ENCODE data around the gene MYL5.
"Not testable (repeated sequence)": the region's sequence is repeated elsewhere in the genome, so short reads cannot be mapped to it uniquely, and the experiment has no call there.

The MYL5 gene

DNA sequence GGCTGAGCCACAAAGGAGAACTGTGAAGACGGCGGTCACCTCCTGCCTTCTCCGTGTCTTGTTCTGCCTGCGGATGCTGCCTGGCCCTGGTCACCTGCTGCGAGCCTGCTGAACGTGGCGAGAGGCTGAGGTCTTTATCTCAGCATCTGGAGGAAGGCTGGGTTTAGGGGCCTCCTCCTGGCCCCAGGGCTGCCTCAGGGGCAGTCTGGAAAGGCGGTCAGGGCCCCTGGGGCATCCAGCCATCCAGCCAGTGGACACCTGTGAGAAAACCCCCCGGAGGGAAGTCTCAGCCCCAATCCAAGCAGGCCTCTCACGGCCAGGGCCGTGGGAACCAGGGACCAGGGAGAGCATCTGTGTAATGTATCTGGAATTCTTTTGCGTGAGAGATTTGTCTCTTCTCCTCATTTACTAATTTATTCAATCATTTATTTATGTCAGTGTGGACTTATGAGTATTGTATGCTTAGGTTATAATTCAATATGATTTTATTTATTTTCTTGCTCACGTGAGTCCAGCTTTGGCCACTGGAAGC is 37.6 kb upstream of the MYL5 start:
- no peak for DNase-seq

DNA sequence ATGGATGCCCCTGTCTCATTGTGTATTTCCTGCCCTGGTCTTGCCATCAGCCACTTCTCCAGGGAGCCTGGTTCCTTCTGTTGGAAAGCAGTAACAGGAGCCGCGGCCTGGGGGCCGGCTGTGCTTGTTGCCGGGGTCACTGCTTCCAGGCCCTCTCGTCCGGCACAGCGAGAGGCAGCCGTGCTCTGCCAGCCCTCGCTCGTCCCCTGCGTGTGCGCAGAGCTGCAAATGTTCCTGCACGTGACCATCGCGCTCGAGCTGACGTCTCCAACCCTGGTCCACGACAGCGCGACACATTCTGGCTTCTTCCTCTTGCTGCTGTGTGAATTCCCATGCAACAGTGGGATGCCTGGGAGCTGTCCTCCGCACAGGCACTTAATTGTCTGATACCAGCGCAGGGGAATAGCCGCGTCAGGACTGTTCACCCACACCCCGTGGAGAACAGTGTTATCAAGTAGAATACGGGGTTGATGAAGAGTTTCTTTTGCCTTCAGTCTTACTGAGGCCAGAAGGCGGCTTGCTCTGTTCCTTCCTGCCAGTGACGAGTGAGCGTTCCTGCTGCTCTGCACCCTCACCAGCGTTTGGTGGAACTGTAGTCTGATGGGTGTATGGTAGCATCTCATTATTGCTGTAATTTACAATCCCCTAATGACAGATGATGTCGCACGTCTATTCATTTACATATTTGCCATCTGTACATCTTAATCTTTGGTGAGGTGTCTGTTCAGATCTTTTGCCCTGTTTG is 36.6 kb upstream of the MYL5 start:
- DNase-seq = no peak

DNA sequence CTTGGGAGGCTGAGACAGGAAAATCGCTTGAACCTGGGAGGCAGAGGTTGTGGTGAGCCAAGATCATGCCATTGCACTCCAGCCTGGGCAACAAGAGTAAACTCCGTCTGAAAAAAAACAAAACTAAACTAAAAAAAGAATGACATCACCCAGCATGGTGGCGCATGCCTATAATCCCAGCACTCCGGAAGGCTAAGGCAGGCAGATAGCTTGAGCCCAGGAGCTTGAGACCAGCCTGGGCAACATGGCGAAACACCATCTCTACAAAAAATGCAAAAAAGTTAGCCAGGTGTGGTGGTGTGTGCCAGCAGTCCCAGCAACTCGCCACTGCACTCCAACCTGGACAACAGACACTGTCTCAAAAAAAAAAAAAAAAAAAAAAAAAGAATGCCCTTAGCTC is 32.0 kb upstream of the MYL5 start:
- not testable (repeated sequence) for DNase-seq

DNA sequence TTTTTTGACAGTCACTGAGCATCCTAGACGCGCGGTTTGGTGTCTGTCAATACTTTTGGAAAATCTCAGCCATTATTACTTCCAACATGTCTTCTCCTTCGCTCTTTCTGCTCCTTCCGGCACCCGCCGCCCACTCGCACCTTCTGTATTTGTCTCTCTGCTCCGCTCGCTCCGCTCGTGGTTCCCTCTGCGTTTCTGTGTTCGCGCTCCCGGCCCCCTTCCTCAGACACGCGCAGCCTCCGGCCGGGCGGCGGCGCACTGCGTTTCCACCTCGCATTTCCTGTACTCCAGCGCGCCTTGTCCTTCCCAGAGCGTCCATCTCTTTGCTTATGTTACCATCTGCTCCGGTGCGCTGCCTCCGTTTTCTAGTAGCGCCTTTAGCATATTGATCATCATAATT is 27.9 kb upstream of the MYL5 start:
- DNase-seq = no peak

DNA sequence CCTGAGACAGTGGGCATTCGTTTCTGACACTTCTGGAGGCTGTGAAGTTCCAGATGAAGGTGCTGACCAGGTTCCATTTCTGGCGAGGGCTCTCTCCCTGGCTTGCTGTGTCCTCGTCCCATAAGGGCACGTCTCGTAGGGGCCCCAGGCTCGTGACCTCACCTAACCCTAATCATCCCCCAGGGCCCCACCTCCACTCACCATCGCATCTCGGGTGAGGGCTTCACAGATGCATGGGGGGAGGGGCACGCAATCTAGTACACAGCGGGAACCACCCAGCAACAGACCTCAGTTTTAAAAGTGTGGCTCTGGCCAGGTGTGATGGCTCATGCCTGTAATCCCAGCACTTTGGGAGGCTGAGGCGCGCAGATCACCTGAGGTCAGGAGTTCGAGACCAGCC is 26.9 kb upstream of the MYL5 start:
- DNase-seq = no peak

DNA sequence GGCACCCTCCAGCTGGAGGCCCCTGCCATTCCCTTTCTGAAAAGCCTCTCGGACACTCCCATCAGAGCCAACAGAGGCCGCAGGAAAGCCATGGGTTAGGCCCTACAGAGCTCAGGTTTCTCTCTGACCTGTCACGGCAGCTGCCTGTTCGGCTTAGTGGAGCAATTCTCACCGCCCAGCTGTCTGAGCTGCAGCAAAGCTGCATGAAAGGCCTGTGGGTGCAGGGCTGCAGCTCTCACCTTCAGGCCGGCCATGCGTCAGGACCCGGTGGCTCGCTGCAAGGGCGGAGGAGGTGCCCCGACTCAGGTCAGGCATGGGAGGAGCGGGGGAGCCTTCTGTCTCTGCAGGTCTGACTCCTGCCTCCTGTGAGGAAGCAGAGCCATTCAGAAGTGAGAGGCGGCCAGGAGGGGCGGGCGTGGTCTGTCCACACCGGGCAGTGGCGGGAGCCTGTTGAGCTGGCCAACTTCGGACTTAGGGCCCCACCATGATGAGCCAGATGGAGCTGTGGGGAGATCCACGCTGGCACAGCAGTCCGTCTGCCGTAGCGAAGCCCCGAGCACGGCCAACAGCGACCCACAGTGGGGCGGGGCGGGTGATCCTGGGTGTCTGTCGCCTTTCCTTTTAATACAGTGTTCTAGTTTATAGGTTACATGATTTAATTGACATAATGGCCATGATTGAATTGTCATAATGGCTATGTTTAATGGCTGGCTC is 25.6 kb upstream of the MYL5 start:
- DNase-seq = no peak

DNA sequence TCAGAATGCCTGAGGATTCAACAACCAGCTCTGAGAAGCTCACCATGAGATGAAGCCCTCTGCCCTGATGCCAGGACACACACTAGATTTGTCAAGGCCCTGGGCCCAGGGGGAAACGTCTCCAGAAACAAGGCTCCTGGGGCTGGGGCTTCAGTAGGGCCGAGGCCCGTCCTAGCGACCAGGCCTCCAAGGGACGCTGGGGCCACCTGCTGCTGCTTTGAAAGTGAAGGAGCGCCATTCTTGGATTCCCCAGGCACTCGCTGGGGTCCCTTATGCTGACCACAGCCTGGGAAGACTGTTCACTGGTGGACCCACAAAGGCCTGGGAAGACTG is 25.1 kb upstream of the MYL5 start:
- DNase-seq = no peak

DNA sequence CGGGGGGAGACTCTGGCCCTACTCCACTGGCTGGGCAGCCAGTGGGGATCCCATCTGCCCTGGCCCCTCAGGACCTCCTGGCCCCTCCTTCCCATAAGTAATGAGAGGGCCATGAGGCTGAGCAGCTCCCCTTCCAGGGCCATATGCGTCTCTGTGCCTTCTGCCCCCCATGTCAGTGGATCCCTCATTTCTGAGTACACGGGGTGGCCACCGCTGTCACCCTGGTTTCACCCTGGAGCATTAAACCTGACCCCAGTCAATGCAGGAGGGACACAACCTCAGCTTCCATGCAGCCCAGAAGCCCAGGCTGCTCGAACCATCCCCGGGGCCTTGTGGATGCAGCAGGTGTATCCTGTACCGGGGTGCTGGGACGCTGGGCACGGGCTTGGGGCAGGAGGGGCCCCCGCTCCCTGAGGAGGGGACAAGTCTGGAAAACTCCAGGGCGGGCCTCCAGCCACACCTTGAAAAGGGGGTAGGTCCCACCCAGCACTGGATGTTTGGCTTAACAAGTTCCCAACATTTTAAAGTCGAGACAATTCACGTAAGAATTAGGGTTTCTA is 24.5 kb upstream of the MYL5 start:
- DNase-seq = no peak

DNA sequence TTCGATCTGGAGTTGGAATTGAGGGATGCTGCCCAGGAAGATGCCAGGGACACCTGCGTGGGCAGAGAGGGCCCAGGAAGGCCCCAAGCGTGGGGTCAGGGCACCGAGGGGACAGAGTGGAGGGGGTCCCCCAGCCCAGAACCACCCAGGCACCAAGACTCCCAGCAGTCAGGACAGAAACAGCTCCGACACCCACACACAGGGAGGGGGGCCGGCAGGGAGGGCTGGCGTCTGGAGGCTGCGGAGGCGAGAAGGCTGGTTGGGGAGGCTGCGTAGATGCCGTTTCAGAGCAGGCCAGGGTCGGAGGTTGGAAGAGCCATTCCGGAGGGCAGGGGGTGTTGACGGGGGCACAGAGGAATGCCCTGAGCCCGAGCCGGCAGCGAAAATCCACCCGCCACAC is 23.9 kb upstream of the MYL5 start:
- no peak for DNase-seq

DNA sequence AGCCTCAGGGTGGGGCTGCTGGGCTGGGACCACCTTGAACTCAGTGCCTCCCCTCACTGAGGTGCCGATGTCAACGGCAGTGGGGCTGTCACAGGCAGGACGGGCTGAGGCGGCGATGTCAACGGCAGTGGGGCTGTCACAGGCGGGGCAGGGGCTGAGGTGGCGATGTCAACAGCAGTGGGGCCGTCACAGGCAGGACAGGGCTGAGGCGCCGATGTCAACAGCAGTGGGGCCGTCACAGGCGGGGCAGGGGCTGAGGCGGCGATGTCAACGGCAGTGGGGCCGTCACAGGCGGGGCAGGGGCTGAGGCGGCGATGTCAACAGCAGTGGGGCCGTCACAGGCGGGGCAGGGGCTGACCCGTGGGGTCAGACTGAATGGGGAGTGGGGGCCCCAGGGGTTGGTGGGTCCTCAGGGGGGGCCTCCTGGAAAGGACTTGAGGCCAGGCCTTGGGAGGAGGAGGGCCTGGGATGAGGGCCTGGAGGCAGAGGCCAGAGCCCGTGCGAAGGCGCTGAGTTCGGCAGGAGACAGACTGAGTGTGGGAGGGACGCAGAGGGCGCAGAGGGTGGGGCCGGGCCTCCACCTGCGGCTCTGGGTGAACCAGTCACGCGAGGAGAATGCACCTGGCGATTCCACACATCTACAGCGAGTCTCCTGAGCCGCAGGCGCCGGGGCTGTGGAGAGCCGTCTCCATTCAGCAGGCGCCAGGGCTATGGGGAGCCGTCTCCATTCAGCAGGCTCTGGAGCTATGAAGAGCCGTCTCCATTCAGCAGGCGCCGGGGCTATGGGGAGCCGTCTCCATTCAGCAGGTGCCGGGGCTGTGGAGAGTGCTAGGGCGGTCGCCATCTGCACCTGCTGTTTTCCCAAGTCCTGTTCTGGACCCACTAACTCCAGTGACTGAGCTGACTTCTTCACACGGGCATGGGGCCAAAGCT is 23.1 kb upstream of the MYL5 start:
- DNase-seq = no peak

DNA sequence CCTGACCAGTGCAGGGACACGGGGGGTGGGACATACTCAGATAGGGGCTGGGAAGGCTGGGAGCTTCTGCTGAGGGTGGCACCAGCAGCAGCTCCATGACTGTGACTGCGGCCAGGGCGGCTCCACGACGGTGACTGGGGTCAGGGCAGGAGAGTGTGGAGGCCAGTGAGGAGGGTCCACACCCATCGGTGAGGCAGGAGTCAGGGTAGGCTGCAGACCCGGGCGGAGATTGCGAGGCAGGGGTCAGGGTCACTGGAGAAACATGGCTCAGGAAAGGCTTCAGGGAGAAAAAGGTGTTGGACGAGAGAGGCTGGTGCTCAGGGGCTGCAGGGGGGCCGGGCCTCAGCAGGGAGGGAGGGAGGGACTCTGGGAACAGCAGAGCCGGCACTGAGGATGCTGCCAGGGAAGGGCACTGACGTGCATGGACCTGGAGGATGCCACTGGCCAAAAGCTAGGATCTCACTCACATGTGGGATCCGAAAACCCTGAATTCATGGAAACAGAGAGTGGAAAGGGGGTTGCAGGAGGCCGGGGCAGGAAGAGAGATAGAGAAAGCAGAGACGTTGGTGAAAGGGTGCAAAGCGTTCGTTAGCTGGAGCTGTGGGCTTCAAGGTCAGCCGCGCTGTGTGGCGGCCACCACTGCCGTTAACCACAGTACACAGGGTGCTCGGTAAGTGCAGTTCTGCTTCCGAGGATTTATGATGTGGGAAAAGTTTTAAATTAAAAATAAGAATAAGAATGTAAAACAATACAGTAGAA is 22.3 kb upstream of the MYL5 start:
- DNase-seq = no peak

DNA sequence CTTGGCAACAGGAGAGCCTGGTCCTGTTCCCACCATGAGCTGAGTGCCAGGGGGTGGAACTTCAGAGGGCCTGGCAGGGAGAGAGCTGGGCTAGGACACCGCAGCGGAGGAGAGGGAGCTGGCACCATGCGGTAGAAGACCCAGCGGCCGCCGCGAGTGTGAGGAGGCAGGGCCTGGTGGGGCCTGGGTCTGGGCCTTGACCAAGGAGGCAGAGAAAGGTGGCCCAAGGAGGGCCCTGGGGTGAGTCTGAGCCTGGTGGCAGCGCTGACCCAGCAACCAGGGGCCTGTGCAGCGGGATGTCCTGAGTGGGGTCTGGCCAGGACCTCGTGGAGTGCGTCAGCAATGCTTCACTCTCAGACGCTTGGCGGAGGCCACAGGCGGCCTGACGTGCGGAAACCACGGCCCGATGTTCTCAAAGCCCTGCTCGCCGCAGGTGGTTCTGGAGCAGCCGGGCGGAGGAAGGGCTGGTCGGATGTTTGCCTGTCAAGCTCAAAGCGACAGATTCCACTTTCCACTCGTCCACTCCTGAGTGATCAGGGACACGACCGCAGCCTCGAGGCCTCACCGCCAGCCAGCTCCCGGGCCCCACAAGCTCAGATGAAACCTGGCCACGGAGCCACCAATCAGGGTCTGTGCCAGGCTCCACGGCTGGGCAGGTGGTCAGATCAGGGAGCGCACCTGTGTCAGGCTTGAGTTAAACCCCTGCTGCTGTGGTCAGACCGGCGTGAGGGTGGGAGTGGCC is 21.1 kb upstream of the MYL5 start:
- DNase-seq = no peak

DNA sequence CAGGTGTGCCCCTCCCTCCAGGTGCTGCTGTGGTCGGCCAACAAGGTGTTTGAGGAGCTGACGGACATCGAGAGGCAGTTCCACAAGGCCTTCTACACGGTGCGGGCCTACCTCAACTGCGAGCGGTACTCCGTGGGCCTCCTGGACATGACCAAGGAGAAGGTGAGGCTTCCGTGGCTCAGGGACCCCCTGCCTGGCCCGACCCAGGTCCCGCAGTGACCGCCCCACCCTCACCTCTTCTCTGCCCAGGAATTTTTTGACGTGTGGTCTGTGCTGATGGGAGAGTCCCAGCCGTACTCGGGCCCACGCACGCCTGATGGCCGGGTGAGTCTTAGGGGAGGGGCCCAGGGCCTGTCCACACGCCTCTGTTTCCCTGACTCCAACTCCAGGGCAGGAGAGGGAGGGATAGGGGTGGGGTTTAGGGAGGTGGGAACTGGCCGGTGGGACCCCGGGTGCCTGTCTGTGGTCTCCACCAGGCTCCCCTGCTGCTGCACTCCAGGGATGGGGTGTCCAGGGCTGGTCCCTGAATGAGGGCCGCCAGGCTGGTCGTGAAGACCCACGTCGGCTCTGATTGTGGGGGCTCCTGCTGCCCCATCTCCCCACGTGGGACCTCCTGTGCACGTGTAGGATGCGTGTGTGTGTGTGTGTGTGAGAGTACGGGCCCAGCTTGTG is 20.4 kb upstream of the MYL5 start:
- no peak for DNase-seq

DNA sequence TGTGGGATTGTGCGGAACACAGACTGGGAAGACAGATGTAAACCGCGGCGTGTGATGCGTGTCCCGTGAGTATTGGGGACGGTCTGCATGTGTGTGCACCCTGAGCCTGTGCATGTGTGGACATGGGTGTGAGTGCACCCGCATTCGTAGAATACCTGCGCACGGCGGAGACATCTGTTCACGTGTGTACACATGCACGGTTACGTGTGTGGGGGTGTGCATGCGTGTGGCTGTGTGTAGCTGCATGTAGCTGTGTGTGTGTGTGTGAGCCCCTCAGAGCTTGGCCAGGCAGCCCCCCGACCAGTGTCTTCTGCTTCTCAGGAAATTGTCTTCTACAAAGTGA is 19.9 kb upstream of the MYL5 start:
- no peak for DNase-seq

DNA sequence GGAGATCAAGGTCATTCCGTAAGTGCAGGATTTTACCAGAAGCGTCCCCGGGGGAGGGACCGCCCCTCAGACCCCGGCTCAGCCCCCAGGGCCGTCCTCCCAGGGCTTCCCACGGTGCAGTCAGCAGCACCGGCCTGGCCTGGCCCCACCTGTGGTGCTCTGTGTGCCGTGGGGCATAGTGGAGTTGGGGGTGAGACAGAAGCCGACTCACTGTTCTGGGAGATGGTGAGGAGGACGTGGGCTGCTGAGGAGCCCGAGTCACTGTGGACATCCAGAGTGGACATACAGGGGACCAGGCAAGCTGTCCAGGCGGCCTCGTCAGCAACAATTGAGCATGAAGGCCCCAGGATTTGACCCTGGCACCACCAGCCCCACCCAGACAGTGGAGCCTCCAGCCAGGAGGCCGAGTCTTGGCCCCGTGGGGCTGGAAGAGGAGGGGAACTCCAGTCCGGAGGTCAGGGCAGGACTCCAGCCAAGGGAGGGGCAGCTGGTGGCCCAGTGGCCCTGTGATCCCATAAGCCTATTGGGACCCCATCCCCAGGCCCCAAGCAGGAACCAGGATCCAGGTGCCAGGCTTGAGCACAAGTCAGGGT is 19.4 kb upstream of the MYL5 start:
- no peak for DNase-seq

DNA sequence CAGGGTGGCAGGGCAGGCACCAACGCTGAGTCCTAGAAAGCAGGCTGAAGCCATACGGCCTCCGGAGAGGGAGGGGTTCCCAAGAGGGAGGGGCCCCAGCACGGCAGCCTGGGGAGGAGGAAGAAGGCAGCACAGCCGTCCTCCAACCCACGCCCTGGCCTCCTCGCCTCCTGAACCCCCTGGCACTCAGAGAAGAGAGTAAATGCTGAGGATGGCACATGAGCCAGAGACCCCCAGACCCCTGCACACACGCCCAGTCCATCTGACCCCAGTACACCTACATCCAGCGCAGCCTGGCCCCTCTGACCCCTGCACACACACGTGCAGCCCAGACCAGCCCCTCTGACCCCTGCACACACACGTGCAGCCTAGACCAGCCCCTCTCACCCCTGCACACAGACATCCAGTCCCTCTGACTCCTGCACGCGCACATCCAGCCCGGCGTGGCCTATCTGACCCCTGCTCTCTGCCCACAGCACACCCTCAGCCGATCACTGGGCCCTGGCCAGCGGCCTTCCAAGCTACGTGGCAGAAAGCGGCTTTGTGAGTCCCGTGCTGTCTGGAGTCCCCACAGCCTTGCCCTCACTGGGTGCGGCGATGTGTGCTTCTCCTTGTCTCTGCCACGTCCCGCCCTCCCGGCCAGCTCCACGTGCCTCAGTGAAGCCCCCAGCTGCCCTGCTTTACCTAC is 18.7 kb upstream of the MYL5 start:
- DNase-seq = no peak

DNA sequence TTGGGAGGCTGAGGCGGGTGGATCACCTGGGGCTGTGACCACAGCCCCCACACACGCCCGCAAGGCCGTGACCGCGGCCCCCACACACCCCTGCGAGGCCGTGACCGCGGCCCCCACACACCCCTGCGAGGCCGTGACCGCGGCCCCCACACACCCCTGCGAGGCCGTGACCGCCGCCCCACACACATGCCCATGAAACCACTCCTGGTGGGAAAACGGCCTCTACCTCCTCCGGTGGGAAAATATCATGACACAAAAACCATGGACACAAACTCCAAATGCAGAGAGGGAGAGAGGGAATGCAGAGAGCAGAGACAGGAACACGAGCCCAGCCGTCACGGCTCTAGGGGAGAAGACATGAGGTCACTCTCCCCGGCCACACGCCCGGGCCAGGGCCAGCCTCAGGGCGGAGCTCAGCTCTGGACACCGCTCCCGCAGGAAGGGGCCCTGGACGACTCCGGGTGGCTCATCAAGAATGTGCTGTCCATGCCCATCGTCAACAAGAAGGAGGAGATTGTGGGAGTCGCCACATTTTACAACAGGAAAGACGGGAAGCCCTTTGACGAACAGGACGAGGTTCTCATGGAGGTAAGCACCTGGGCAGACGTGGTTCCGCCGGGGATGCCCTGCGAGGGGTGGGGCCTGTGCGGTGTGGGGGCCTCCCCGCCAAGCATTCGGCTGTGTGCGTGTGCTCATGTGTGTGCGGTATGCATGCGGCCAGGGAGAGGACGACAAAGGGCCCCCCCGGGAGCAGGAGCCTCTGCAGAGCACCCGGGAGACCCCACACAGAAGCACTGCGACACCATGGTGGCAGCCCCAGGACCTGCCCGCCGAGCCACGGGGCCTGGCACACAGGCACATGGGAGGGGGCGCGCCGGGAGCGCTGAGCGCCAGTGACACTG is 17.7 kb upstream of the MYL5 start:
- no peak for DNase-seq

DNA sequence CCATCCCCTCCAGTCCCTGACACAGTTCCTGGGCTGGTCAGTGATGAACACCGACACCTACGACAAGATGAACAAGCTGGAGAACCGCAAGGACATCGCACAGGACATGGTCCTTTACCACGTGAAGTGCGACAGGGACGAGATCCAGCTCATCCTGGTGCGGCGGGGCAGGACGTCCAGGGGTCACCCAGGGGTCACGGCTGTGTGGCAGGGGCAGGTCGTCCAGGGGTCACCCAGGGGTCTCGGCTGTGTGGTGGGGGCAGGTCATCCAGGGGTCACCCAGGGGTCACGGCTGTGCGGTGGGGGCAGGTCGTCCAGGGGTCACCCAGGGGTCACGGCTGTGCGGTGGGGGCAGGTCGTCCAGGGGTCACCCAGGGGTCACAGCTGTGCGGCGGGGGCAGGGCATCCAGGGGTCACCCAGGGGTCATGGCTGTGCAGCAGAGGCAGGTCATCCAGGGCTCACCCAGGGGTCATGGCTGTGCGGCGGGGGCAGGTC is 17.0 kb upstream of the MYL5 start:
- no peak for DNase-seq

All from NCI-H2107 (cell line).